Endothelial cell of umbilical vein (primary cell): ENCODE results near the gene GLOD4. TPM values are rescaled to one million over a fixed set of nuclear protein-coding genes. Genes with fewer than 3 reads are reported as not detected.

Source experiments
- BruUV-seq: library from RNA; stranded (reverse); fragments of 400-500 nt; replicated peaks from 2 replicates; lab custom pipeline; 2021; lab: Mats Ljungman, UMichigan
- CTCF ChIA-PET: fragments of 300-600, 350-600 bp; sonication (Branson Sonifier 250); formaldehyde crosslinking; loops from one replicate; lab custom pipeline; 2021; ENCODE audit warnings: antibody characterized with exemption, inconsistent platforms; lab: Charles Lee
- POLR2A ChIA-PET: fragments of 300-600, 350-600 bp; sonication (Branson Sonifier 250); formaldehyde crosslinking; loops from one replicate; lab custom pipeline; 2021; ENCODE audit warnings: antibody characterized with exemption, inconsistent platforms; lab: Charles Lee
- DNase-seq: peaks from one replicate; pipeline ENCODE4 v3.0.0-alpha.2; 2011; ENCODE audit warnings: low read depth, low spot score
- FAIRE-seq: peaks from 2 replicates; lab custom pipeline; 2011; peaks lifted over from hg19 to GRCh38; lab: Jason Lieb, UNC
- H2AFZ ChIP-seq: 2 replicates; pipeline ENCODE4 v1.6.0; 2012; ENCODE audit warnings: low read depth, low read length, control low read depth, inconsistent platforms
- H3K27ac ChIP-seq: 2 replicates; pipeline ENCODE4 v1.5.1; 2011; ENCODE audit warnings: low read depth, mild to moderate bottlenecking, control low read depth, low read length, moderate library complexity; ENCODE audit not compliant: insufficient read depth
- H3K27me3 ChIP-seq, 2 experiments: 2 replicates each; pipeline versions ENCODE4 v1.6.0 to v1.6.1; 2011; ENCODE audit warnings: low read length in 2 of 2, mixed read lengths in 1 of 2; ENCODE audit not compliant: control insufficient read depth in 2 of 2, insufficient read depth in 2 of 2
- H3K36me3 ChIP-seq, 2 experiments: 2 replicates in 1 of 2; 3 replicates in 1 of 2; pipeline ENCODE4 v1.5.1; 2011; ENCODE audit warnings: low read length in 2 of 2, mild to moderate bottlenecking in 1 of 2, moderate library complexity in 1 of 2; ENCODE audit not compliant: control insufficient read depth in 2 of 2, insufficient read depth in 2 of 2; ENCODE audit errors: extremely low read depth in 1 of 2
- H3K4me1 ChIP-seq: 3 replicates; pipeline ENCODE4 v1.5.1; 2011; ENCODE audit warnings: mild to moderate bottlenecking, low read length; ENCODE audit not compliant: control insufficient read depth, insufficient read depth; ENCODE audit errors: extremely low read depth
- H3K4me2 ChIP-seq: 2 replicates; pipeline ENCODE4 v1.6.1; 2011; ENCODE audit warnings: low read length, control low read depth, mixed read lengths; ENCODE audit not compliant: insufficient read depth
- H3K4me3 ChIP-seq, 3 experiments: fragments of 200-600 bp in 1 of 3; sonication (generic), shearing (Covaris generic) in 1 of 3; replicated peaks in 1 of 3; 2 replicates each; pipeline ENCODE4 v1.5.1; 2011 to 2016; ENCODE audit warnings: control low read depth in 3 of 3, low read length in 3 of 3, mild to moderate bottlenecking in 2 of 3, inconsistent platforms in 1 of 3, low read depth in 1 of 3, moderate library complexity in 1 of 3; ENCODE audit not compliant: insufficient read depth in 1 of 3
- H3K79me2 ChIP-seq: 2 replicates; pipeline ENCODE4 v1.6.0; 2012; ENCODE audit warnings: low read length, inconsistent platforms; ENCODE audit not compliant: control insufficient read depth, insufficient read depth
- H3K9ac ChIP-seq: replicated peaks from 2 replicates; pipeline ENCODE3; 2011; ENCODE audit warnings: low read length, control low read depth; ENCODE audit not compliant: insufficient read depth; ENCODE audit errors: extremely low read depth
- H3K9me1 ChIP-seq: replicated peaks from 3 replicates; pipeline ENCODE4 v1.6.0; 2011; ENCODE audit warnings: mild to moderate bottlenecking, low read length; ENCODE audit not compliant: control insufficient read depth, insufficient read depth; ENCODE audit errors: extremely low read depth
- H3K9me3 ChIP-seq: replicated peaks from 2 replicates; pipeline ENCODE4 v1.5.1; 2012; ENCODE audit warnings: low read length, inconsistent platforms; ENCODE audit not compliant: control insufficient read depth, insufficient read depth
- H4K20me1 ChIP-seq: replicated peaks from 2 replicates; pipeline ENCODE3; 2011; ENCODE audit warnings: mild to moderate bottlenecking, low read length; ENCODE audit not compliant: control insufficient read depth, insufficient read depth; ENCODE audit errors: extremely low read depth
- EZH2 ChIP-seq: IDR thresholded peaks from 2 replicates; pipeline ENCODE4 v1.6.1; 2012; ENCODE audit warnings: borderline replicate concordance, low read depth, mild to moderate bottlenecking, moderate library complexity, low read length, inconsistent platforms; ENCODE audit not compliant: severe bottlenecking
- FOS ChIP-seq: IDR thresholded peaks from 2 replicates; pipeline ENCODE4 v1.6.1; 2011; ENCODE audit warnings: mild to moderate bottlenecking, low read length, moderate library complexity, borderline replicate concordance; ENCODE audit not compliant: insufficient read depth
- GATA2 ChIP-seq: IDR thresholded peaks from 2 replicates; pipeline ENCODE4 v1.7.0; 2011; ENCODE audit warnings: low read depth, mild to moderate bottlenecking, moderate library complexity, mixed read lengths, low read length; ENCODE audit not compliant: insufficient read length, insufficient read depth
- JUN ChIP-seq: IDR thresholded peaks from 2 replicates; pipeline ENCODE4 v1.6.1; 2011; ENCODE audit warnings: borderline replicate concordance, low read depth; ENCODE audit not compliant: insufficient read length, insufficient read depth
- MYC ChIP-seq: IDR thresholded peaks from one replicate; pipeline ENCODE4 v1.6.1; 2011; ENCODE audit warnings: mild to moderate bottlenecking, low read depth, low read length
- POLR2A ChIP-seq: IDR thresholded peaks from 2 replicates; pipeline ENCODE4 v1.6.1; 2012; ENCODE audit warnings: low read depth, mild to moderate bottlenecking, control low read depth, low read length
- POLR2AphosphoS5 ChIP-seq: IDR thresholded peaks from 2 replicates; pipeline ENCODE4 v1.6.1; 2012; ENCODE audit warnings: low read depth, mild to moderate bottlenecking, control low read depth, low read length, moderate library complexity; ENCODE audit not compliant: insufficient read depth
- dilution Hi-C: fragments of 300-500 bp; cut with MboI; formaldehyde crosslinking; loops from one replicate; pipeline ENCODE4 v1.15.0; 2019; ENCODE audit warnings: low sequenced_read_pairs; ENCODE audit not compliant: extremely low pct_ligation_motif_present
- intact Hi-C: fragments of 100-400 bp; cut with micrococcal nuclease; formaldehyde crosslinking; loops from one replicate; pipeline ENCODE4 v1.10.0; 2022
- polyA plus RNA-seq, 4 experiments: library from polyadenylated mRNA; depleted of rRNA in 3 of 4; stranded (reverse) in 3 of 4; unstranded in 1 of 4; fragments of >200 nt; gene quantifications; 2 replicates each; pipeline versions ENCODE4 v1.2.1 to v1.2.3, GENCODE V29; 2011 to 2012; ENCODE audit warnings: missing spikeins in 1 of 4
- total RNA-seq: library from RNA; stranded (reverse); gene quantifications from 2 replicates; pipeline ENCODE4 v1.2.3, GENCODE V29; 2021
- TF ChIP-seq, protein P1 (sequence below), 2 donors: IDR thresholded peaks; 1 replicate in 1 of 2; 2 replicates in 1 of 2; pipeline ENCODE4 v1.5.1; 2011; ENCODE audit warnings: low read length in 2 of 2, mild to moderate bottlenecking in 2 of 2, moderate library complexity in 2 of 2, control low read depth in 1 of 2, inconsistent platforms in 1 of 2, low read depth in 1 of 2; ENCODE audit not compliant: insufficient read depth in 1 of 2; ENCODE audit errors: extremely low read depth in 1 of 2
- TF ChIP-seq, protein P2 (sequence below): IDR thresholded peaks from 2 replicates; pipeline ENCODE4 v1.6.1; 2011; ENCODE audit not compliant: insufficient read depth, insufficient read length

The GLOD4 gene
- total and polyA plus RNA-seq, 2 donors (not counting 3 experiments of a cell fraction or from before 2014, with no cell fraction given) = 41.3 to 84.2 TPM

DNA sequence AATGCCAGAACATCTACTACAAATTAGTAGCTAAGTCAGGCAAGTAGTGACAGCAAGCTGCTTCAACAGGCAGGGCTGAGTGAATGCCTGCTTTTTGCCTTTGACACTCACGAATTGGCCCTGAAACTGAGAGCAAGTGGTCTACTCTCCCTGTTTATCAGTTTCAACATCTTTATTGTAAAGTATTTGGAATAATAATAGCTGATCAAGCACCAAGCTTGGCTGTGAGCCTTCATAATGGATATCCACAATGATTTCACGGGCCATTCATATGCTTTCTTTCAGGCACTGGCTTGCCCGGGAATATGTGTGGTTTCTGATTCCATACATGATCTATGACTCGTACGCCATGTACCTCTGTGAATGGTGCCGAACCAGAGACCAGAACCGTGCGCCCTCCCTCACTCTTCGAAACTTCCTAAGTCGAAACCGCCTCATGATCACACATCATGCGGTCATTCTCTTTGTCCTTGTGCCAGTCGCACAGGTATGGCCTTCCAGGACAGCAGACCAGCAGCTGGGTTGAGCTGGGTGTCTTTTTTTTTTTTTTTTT is 44.4 kb downstream of the GLOD4 start:
- dilution Hi-C loops (no loop called here), intact Hi-C loops (no loop called here)
- peaks cover 38% of the 10 kb centered on the region for H3K79me2 ChIP-seq
- no peaks in the 10 kb centered on the region for H3K9me1 ChIP-seq
- H3K4me2 ChIP-seq = no peak overlapping the region
- H3K4me1 ChIP-seq = peaks cover 13% of the 10 kb centered on the region
- TF ChIP-seq, protein P1, sequence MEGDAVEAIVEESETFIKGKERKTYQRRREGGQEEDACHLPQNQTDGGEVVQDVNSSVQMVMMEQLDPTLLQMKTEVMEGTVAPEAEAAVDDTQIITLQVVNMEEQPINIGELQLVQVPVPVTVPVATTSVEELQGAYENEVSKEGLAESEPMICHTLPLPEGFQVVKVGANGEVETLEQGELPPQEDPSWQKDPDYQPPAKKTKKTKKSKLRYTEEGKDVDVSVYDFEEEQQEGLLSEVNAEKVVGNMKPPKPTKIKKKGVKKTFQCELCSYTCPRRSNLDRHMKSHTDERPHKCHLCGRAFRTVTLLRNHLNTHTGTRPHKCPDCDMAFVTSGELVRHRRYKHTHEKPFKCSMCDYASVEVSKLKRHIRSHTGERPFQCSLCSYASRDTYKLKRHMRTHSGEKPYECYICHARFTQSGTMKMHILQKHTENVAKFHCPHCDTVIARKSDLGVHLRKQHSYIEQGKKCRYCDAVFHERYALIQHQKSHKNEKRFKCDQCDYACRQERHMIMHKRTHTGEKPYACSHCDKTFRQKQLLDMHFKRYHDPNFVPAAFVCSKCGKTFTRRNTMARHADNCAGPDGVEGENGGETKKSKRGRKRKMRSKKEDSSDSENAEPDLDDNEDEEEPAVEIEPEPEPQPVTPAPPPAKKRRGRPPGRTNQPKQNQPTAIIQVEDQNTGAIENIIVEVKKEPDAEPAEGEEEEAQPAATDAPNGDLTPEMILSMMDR (IDR thresholded peaks at IDR 0.05; ENCODE audit: extremely low read depth in 1 of 2, insufficient read depth in 1 of 2, low read depth in 1 of 2, low read length in 2 of 2) = no peak
- TF ChIP-seq MYC (no peak), GATA2 (no peak), POLR2A (no peak), POLR2AphosphoS5 (no peak), FOS (no peak), JUN (no peak), EZH2 (no peak)
- TF ChIP-seq, protein P2, sequence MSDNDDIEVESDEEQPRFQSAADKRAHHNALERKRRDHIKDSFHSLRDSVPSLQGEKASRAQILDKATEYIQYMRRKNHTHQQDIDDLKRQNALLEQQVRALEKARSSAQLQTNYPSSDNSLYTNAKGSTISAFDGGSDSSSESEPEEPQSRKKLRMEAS = no peak
- BruUV-seq = no TSS peak
- H3K4me3 ChIP-seq = no peak overlapping the region
- no peaks in the 10 kb centered on the region for H4K20me1 ChIP-seq
- H3K36me3 ChIP-seq = peaks cover 5 to 27% of the 10 kb centered on the region in 2 experiments
- ChIA-PET CTCF (interaction anchor here (0.9 to 1.9 kb wide), 3 partner anchors 15 to 242 kb away, joined by 3 to 4 read pairs (median 3); partner anchors contain the start of gene NXN), POLR2A (interaction anchor here (0.6 kb wide), 1 partner anchor 246 kb away, joined by 5 read pairs; no protein-coding TSS in a partner anchor)
- no peak overlapping the region for H3K9ac ChIP-seq
- H3K27ac ChIP-seq = no peak overlapping the region
- FAIRE-seq (peak; percentile 15), DNase-seq (no peak)
- no peaks in the 10 kb centered on the region for H3K9me3 ChIP-seq
- no peak overlapping the region for H2AFZ ChIP-seq
- H3K27me3 ChIP-seq = no peaks in the 10 kb centered on the region
